ENCODE measurements around the gene U2SURP. TPM values are rescaled to one million over a fixed set of nuclear protein-coding genes. Genes with fewer than 3 reads are reported as not detected.

U2SURP gene
- total and polyA plus RNA-seq, 7 experiments from 2014 or later, result 99.9 to 172 (median 142) TPM

GRCh38 chr3:143098032-143098764 lies 96.8 kb downstream of the U2SURP start:
- no peak overlapping the region for H3K27ac ChIP-seq (ENCODE audit: low read depth, low read length)
- ChIA-PET CTCF (no interaction called here), POLR2A (interaction anchor here (0.9 kb wide), 1 partner anchor 9 kb away, joined by 3 read pairs; no protein-coding TSS in a partner anchor)
- no peak overlapping the region for H3K4me3 Mint-ChIP-seq
- no peak for DNase-seq
- peaks cover 0 to 7% (median 3%) of the 10 kb centered on the region in 11 donors for H3K9me3 Mint-ChIP-seq
- no peaks in the 10 kb centered on the region for H3K9me3 ChIP-seq (ENCODE audit: control insufficient read depth in 2 of 3, low read length in 3 of 3)
- no peak overlapping the region for H3K27ac Mint-ChIP-seq
- H3K36me3 Mint-ChIP-seq, result peaks cover 0 to 5% (median 0%) of the 10 kb centered on the region in 5 donors
- no peaks in the 10 kb centered on the region for H3K27me3 ChIP-seq (ENCODE audit: control insufficient read depth in 2 of 2, insufficient read depth in 2 of 2, low read length in 2 of 2)
- no peaks in the 10 kb centered on the region for H3K4me1 Mint-ChIP-seq
- no peaks in the 10 kb centered on the region for H3K4me1 ChIP-seq (ENCODE audit: control insufficient read depth in 2 of 2, insufficient read depth in 2 of 2, low read length in 2 of 2)
- intact Hi-C loops (cut with micrococcal nuclease), result no loop called here
- peaks cover 0 to 8% (median 0%) of the 10 kb centered on the region in 5 donors for H3K27me3 Mint-ChIP-seq
- no peak for ATAC-seq
- H3K4me3 ChIP-seq (ENCODE audit: low read length), result no peak overlapping the region
- H3K36me3 ChIP-seq (ENCODE audit: control insufficient read depth in 2 of 3, insufficient read depth in 3 of 3, low read length in 3 of 3), result no peaks in the 10 kb centered on the region

GRCh38 chr3:143099210-143099609 lies 97.8 kb downstream of the U2SURP start:
- ChIA-PET POLR2A (no interaction called here), CTCF (no interaction called here)
- no peaks in the 10 kb centered on the region for H3K4me1 ChIP-seq (ENCODE audit: control insufficient read depth in 2 of 2, insufficient read depth in 2 of 2, low read length in 2 of 2)
- H3K9me3 ChIP-seq (ENCODE audit: control insufficient read depth in 2 of 3, low read length in 3 of 3), result peaks cover 0 to 1% (median 0%) of the 10 kb centered on the region in 3 experiments
- H3K27me3 Mint-ChIP-seq, result peaks cover 0 to 8% (median 0%) of the 10 kb centered on the region in 5 donors
- peaks cover 0 to 5% (median 0%) of the 10 kb centered on the region in 5 donors for H3K36me3 Mint-ChIP-seq
- H3K36me3 ChIP-seq (ENCODE audit: control insufficient read depth in 2 of 3, insufficient read depth in 3 of 3, low read length in 3 of 3), result no peaks in the 10 kb centered on the region
- H3K9me3 Mint-ChIP-seq, result peaks cover 0 to 12% (median 3%) of the 10 kb centered on the region in 11 donors
- intact Hi-C loops (cut with micrococcal nuclease), result no loop called here
- DNase-seq (no peak), ATAC-seq (no peak)
- no peak overlapping the region for H3K4me3 ChIP-seq (ENCODE audit: low read length)
- H3K27me3 ChIP-seq (ENCODE audit: control insufficient read depth in 2 of 2, insufficient read depth in 2 of 2, low read length in 2 of 2), result no peaks in the 10 kb centered on the region
- H3K4me3 Mint-ChIP-seq, result no peak overlapping the region
- H3K4me1 Mint-ChIP-seq, result no peaks in the 10 kb centered on the region
- H3K27ac ChIP-seq (ENCODE audit: low read depth, low read length), result no peak overlapping the region
- H3K27ac Mint-ChIP-seq, result no peak overlapping the region

- intact Hi-C loops (cut with micrococcal nuclease), result no loop called here
- H3K27me3 Mint-ChIP-seq, result peaks cover 0 to 8% (median 0%) of the 10 kb centered on the region in 5 donors
- ChIA-PET CTCF (no interaction called here), POLR2A (no interaction called here)
- H3K4me3 Mint-ChIP-seq, result no peak overlapping the region
- Histone ChIP-seq H3K27me3 (ENCODE audit: control insufficient read depth in 2 of 2, insufficient read depth in 2 of 2, low read length in 2 of 2) (no peaks in the 10 kb centered on the region), H3K27ac (ENCODE audit: low read depth, low read length) (no peak overlapping the region), H3K9me3 (ENCODE audit: control insufficient read depth in 2 of 3, low read length in 3 of 3) (peaks cover 0 to 6% (median 0%) of the 10 kb centered on the region in 3 experiments), H3K36me3 (ENCODE audit: control insufficient read depth in 2 of 3, insufficient read depth in 3 of 3, low read length in 3 of 3) (no peaks in the 10 kb centered on the region), H3K4me1 (ENCODE audit: control insufficient read depth in 2 of 2, insufficient read depth in 2 of 2, low read length in 2 of 2) (no peaks in the 10 kb centered on the region), H3K4me3 (ENCODE audit: low read length) (no peak overlapping the region)
- ATAC-seq (no peak), DNase-seq (no peak)
- peaks cover 0 to 6% (median 5%) of the 10 kb centered on the region in 5 donors for H3K36me3 Mint-ChIP-seq
- peaks cover 0 to 17% (median 6%) of the 10 kb centered on the region in 11 donors for H3K9me3 Mint-ChIP-seq
- no peaks in the 10 kb centered on the region for H3K4me1 Mint-ChIP-seq
- H3K27ac Mint-ChIP-seq, result no peak overlapping the region
These were observed 98.3 kb downstream of the U2SURP start for GRCh38 chr3:143099690-143100089.

- CTCF ChIA-PET, result no interaction called here
- no peaks in the 10 kb centered on the region for H3K4me1 Mint-ChIP-seq
- intact Hi-C loops (cut with micrococcal nuclease), result no loop called here
- H3K27ac Mint-ChIP-seq, result no peak overlapping the region
- peaks cover 0 to 8% (median 0%) of the 10 kb centered on the region in 5 donors for H3K27me3 Mint-ChIP-seq
- peaks cover under 1 to 24% (median 12%) of the 10 kb centered on the region in 11 donors for H3K9me3 Mint-ChIP-seq
- Histone ChIP-seq H3K9me3 (ENCODE audit: control insufficient read depth in 2 of 3, low read length in 3 of 3) (peaks cover 0 to 13% (median 0%) of the 10 kb centered on the region in 3 experiments), H3K4me1 (ENCODE audit: control insufficient read depth in 2 of 2, insufficient read depth in 2 of 2, low read length in 2 of 2) (no peaks in the 10 kb centered on the region), H3K27ac (ENCODE audit: low read depth, low read length) (no peak overlapping the region), H3K36me3 (ENCODE audit: control insufficient read depth in 2 of 3, insufficient read depth in 3 of 3, low read length in 3 of 3) (no peaks in the 10 kb centered on the region), H3K4me3 (ENCODE audit: low read length) (no peak overlapping the region), H3K27me3 (ENCODE audit: control insufficient read depth in 2 of 2, insufficient read depth in 2 of 2, low read length in 2 of 2) (no peaks in the 10 kb centered on the region)
- DNase-seq (no peak), ATAC-seq (no peak)
- POLR2A ChIA-PET, result no interaction called here
- peaks cover 0 to 10% (median 10%) of the 10 kb centered on the region in 5 donors for H3K36me3 Mint-ChIP-seq
- no peak overlapping the region for H3K4me3 Mint-ChIP-seq
These were observed 99.1 kb downstream of the U2SURP start for GRCh38 chr3:143100451-143100850.

- ChIA-PET POLR2A (no interaction called here), CTCF (no interaction called here)
- Histone ChIP-seq H3K4me1 (ENCODE audit: control insufficient read depth in 2 of 2, insufficient read depth in 2 of 2, low read length in 2 of 2) (no peaks in the 10 kb centered on the region), H3K27me3 (ENCODE audit: control insufficient read depth in 2 of 2, insufficient read depth in 2 of 2, low read length in 2 of 2) (no peaks in the 10 kb centered on the region), H3K36me3 (ENCODE audit: control insufficient read depth in 2 of 3, insufficient read depth in 3 of 3, low read length in 3 of 3) (no peaks in the 10 kb centered on the region), H3K4me3 (ENCODE audit: low read length) (no peak overlapping the region), H3K27ac (ENCODE audit: low read depth, low read length) (no peak overlapping the region), H3K9me3 (ENCODE audit: control insufficient read depth in 2 of 3, low read length in 3 of 3) (peaks cover 0 to 13% (median 0%) of the 10 kb centered on the region in 3 experiments)
- H3K36me3 Mint-ChIP-seq, result peaks cover 0 to 23% (median 10%) of the 10 kb centered on the region in 5 donors
- intact Hi-C loops (cut with micrococcal nuclease), result no loop called here
- no peak for ATAC-seq
- DNase-seq, result no peak
- H3K4me1 Mint-ChIP-seq, result no peaks in the 10 kb centered on the region
- peaks cover 0 to 8% (median 0%) of the 10 kb centered on the region in 5 donors for H3K27me3 Mint-ChIP-seq
- no peak overlapping the region for H3K27ac Mint-ChIP-seq
- H3K9me3 Mint-ChIP-seq, result peaks cover 3 to 38% (median 20%) of the 10 kb centered on the region in 11 donors
- no peak overlapping the region for H3K4me3 Mint-ChIP-seq
These were observed 100.5 kb downstream of the U2SURP start for GRCh38 chr3:143101792-143102381.

GRCh38 chr3:143103652-143104051 lies 102.3 kb downstream of the U2SURP start:
- Mint-ChIP-seq H3K9me3 (peaks cover 0 to 33% (median 18%) of the 10 kb centered on the region in 11 donors), H3K27ac (no peak overlapping the region), H3K4me1 (no peaks in the 10 kb centered on the region), H3K4me3 (no peak overlapping the region), H3K36me3 (peaks cover 0 to 23% (median 10%) of the 10 kb centered on the region in 5 donors), H3K27me3 (peaks cover 0 to 5% (median 0%) of the 10 kb centered on the region in 5 donors)
- Histone ChIP-seq H3K4me3 (ENCODE audit: low read length) (no peak overlapping the region), H3K27me3 (ENCODE audit: control insufficient read depth in 2 of 2, insufficient read depth in 2 of 2, low read length in 2 of 2) (no peaks in the 10 kb centered on the region), H3K27ac (ENCODE audit: low read depth, low read length) (no peak overlapping the region), H3K4me1 (ENCODE audit: control insufficient read depth in 2 of 2, insufficient read depth in 2 of 2, low read length in 2 of 2) (no peaks in the 10 kb centered on the region), H3K36me3 (ENCODE audit: control insufficient read depth in 2 of 3, insufficient read depth in 3 of 3, low read length in 3 of 3) (no peaks in the 10 kb centered on the region), H3K9me3 (ENCODE audit: control insufficient read depth in 2 of 3, low read length in 3 of 3) (peaks cover 0 to 13% (median 0%) of the 10 kb centered on the region in 3 experiments)
- ChIA-PET CTCF (no interaction called here), POLR2A (interaction anchor here (0.9 kb wide), 1 partner anchor 506 kb away, joined by 4 read pairs; no protein-coding TSS in a partner anchor)
- intact Hi-C loops (cut with micrococcal nuclease), result no loop called here
- no peak for ATAC-seq
- DNase-seq, result no peak

Data from naive thymus-derived CD4-positive, alpha-beta T cell (primary cell).